Retina (tissue), 1 donor: ENCODE results near the gene TEF.
A peak's percentile ranks its signal among the peaks of the same experiment; 100 is the strongest.

Experiments
- DNase-seq: peaks from one replicate; pipeline ENCODE4 v3.0.0-alpha.2; 2016

The TEF gene

DNA sequence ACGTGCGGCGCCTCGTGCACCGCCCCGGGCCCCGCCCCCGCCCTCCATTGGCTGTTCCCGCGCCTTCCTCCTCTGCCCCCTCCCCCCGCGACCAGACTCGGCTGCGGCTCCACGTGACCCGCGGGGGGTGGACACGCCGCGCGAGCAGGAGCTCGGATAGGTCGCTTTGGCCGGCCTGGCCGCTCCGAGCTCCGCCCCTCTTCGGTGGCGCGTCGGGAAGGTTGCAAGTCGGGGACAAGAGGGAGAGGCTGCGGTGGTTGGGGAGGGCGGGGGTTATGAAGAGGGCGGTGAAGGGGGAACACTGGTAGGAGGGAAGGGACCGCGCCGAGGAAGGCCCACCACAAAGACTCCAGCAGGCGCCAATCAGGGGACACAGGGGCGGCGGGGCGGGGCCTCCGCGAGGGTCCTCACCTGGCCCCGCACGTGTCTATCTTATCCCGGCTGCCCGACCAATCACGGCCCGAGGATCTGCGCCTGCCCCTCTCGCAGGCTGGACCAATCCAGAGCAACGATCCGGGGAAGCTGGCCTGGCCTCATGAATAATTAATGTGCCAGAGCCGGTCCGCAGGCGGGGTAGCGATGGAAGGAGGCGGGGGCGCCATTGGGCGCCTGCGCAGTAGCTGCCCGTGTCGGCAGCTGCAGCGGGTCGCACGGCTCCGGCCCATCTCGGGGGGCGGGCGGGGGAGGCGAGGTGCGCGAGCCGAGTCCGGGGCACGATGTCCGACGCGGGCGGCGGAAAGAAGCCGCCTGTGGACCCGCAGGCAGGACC, at the start of gene TEF:
TSS of gene TEF (plus strand) at position 614 of the 769 bp plus-strand sequence. CDS start at position 717, 103 bp downstream.
- peak; percentile 97 for DNase-seq

- no peak for DNase-seq
Observed at GRCh38 chr22:41332217-41332939, 49.4 kb upstream of the TEF start.

DNA sequence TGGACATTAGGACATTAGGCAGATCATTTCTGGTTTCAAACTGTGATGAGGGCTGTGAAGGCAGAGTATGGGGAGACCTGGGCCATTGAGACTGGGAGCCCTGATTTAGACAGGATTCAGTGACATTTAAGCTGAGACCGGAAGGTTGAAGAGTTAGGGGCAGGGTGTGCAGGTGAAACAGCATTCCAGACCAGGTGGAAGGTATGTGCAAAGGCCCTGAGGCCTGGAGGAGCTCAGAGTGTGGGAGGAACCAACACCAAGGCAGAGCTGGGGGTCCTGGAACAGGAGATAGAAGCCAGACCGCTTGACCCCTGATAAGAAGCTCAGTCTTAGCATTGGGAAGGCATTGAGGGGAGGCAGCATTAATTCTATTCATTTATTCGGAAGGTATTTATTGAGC, 47.9 kb upstream of the TEF start:
- DNase-seq, result no peak

DNA sequence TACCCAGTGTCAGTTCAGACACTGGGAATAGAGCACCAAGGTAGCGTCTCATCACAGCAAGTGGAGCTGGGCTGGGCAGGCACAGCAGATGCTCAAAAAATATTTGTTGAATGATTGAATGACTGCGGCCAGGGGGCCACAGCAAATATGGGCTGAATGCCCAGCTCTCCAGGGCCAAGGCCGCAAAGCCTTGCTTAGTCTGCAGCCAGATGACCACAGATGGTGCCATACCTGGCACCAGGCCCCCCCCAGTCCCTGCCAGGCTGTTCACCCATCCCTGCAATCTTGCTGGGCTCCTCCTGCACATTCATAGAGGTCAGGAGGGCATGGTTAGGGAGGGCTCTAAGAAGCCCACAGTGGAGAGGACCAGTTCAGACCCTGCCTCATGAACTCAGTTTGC, 47.5 kb upstream of the TEF start:
- no peak for DNase-seq

DNA sequence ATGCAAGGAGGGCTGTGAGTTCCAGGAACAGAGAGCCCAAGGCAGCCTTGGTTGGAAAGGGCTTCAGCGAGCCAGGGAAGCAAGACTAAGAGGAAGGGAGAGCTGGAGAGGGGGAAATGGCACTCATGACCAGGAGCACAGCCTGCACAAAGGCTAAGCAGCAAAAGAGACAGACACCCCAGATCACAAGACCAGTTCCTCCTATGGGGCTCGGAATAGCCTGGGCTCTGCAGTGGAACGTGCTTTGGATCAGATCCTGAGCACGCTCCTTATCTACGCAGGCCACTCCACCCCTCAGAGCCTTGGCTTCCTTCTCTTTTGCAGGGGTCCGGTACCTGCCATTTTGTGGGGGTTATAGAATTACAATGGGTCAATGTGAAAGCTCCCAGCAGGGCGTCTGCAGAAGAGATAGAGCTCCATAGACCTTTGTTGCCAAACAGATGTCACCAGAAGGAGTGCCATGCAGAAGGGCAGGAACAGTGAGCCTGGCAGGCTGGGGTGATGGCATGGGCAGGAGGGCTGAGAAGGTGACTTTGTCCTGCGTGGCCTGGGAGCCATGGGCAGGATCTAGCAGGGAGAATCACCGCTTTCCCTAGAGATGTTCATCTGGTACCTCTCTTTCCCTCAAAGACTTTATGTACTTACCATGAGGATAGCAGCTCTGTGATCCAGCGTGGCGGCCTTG, 46.6 kb upstream of the TEF start:
- DNase-seq, result no peak

- no peak for DNase-seq
Observed at GRCh38 chr22:41338614-41339212, 43.0 kb upstream of the TEF start.

DNA sequence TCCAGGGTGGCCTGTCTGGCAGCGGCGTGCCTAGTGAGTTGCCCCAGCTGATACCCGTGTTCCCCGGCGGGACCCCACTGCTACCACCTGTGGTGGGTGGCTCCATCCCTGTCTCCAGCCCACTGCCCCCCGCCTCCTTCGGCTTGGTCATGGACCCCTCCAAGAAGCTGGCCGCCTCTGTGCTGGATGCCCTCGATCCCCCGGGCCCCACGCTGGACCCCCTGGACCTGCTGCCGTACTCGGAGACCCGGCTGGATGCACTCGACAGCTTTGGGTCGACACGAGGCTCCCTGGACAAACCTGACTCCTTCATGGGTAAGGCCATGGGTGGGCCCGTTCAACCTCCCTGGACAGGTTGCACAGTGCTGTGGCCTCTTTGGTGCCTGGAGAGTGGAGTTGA, 41.9 kb upstream of the TEF start:
- no peak for DNase-seq

- no peak for DNase-seq
Observed at GRCh38 chr22:41340357-41340756, 41.4 kb upstream of the TEF start.

DNA sequence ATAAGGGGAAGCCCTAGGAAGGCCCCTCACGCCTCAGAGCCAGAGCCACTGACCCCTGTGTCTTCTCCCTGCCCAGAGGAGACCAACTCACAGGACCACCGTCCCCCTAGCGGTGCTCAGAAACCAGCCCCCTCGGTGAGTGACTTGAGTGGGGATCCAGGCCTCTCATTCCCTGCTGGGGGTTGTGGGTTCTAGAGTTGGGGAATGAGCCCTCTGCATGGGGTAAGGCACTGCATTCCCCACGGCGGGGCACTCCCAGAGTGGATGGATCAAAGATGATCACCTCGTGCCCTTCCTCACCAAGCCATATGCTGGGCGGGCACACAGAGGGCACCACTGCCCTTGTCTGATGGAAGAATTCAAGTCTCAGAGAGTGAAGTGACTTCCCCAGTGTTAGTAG, 40.7 kb upstream of the TEF start:
- no peak for DNase-seq

DNA sequence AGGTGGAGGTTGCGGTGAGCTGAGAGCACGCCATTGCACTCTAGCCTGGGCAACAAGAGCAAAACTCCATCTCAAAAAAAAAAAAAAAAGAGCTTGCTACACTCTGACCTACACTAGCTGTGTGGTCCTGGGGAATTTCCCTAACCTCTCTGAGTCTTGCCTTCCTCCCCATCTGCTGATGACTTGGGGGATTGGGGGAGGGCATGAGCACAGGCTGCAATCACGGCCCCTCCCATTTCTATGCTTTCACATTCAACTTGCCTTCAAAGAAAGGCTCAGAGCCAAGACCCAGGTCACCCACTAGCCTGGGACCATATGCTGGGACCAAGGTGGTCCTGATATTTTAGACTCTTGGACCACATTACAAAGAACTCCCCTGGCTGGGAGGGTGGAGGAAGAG, 39.8 kb upstream of the TEF start:
- no peak for DNase-seq

GRCh38 chr22:41343300-41343699, 38.4 kb upstream of the TEF start:
- DNase-seq, result no peak

DNA sequence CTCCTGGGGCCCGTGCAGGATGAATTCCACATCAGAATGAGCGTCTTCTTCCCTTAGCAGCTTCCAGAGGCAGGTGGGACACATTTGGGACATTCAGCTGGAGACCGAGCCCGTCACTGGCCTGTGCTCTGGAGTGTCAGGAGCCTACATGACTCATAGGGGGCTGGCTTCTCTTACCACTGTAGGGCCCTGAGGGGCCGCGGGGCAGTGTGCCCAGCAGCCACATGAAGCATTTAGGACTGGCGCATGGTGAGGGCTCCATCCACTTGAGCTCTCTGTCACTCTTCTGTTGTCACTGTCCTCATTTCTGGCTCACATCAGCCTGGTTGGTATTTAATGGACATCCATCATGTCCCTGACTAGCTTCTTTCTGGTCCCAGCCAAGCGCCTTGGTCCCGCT, 38.0 kb upstream of the TEF start:
- no peak for DNase-seq

- DNase-seq, result no peak
Observed at GRCh38 chr22:41344189-41344788, 37.5 kb upstream of the TEF start.

DNA sequence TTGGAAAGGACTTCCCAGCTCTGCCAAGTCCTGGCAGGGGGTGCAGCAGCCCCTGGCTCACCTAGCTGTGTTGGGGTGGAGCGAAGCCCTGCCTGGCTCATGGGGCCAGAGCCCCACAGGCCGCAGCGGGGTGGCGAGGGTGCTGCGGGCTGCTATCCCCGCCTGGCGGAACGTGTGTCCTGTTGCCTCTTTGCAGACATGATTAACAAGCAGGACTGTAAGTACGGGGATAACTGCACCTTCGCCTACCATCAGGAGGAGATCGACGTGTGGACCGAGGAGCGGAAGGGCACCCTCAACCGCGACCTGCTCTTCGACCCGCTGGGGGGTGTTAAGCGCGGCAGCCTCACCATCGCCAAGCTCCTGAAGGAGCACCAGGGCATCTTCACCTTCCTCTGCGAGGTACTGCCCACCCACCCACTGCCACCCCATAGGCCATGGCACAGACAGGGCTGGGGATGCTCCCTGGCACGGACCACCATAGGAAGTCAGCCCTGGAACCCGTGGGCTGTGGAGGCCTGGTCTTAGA, 35.9 kb upstream of the TEF start:
- no peak for DNase-seq

- DNase-seq, result no peak
Observed at GRCh38 chr22:41347066-41347859, 34.5 kb upstream of the TEF start.

- no peak for DNase-seq
Observed at GRCh38 chr22:41348964-41349484, 32.7 kb upstream of the TEF start.

DNA sequence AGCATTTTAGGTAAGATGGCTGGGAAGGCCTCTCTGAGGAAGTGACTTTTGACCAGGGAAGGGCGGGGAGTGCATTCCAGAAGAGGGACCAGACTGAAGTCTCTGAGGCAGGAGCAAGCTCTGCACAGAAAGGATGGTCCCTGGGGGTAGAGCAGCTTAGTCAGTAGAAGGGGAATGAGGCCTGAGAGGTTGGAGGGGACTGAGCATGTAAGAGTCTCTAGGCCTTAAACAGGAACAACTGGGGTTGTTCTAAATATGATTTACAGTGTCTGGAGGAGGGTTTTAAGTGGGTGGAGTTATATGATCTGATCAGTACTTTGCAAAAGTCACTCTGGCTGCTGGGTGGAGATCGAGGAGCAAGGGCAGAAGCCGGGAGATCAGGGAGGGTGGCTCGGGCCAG, 31.7 kb upstream of the TEF start:
- DNase-seq, result no peak

DNA sequence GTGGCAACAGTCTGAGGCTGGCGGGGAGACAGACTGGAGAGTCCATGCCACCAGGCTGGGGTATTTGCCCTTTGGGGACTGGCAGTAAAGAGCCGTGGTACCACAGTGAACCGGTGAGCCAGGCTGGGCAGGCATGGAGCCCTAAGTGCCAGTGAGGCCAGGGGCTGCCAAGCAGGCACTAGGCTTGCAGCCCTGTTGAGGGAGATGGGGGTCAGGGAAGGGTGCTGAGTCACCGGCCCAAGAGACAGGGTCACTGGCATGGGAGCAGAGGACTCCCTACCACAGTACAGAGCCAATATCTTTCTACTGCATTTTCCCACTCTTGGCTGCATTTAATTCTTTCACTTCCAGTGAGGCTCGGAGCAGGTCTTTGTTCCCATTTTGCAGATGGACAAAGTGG, 30.7 kb upstream of the TEF start:
- DNase-seq, result no peak

DNA sequence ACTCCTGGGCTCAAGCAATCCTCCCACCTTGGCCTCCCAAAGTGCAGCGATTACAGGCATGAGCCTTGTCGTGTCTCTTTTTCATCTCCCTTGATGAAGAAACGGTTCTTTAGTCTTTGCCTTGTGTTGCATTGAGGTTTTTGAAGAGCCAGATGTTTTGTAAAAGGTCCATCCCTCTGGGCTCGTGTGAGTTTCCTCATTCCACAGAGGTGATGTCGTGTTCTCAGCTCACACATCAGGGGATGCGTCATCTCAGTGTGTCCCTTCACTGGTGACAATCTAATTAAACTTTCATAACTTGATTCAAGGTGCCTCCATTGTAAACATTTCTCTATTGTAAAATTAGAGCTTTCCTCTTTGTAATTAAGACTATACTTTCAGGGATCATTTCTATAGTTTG, 29.7 kb upstream of the TEF start:
- no peak for DNase-seq

DNA sequence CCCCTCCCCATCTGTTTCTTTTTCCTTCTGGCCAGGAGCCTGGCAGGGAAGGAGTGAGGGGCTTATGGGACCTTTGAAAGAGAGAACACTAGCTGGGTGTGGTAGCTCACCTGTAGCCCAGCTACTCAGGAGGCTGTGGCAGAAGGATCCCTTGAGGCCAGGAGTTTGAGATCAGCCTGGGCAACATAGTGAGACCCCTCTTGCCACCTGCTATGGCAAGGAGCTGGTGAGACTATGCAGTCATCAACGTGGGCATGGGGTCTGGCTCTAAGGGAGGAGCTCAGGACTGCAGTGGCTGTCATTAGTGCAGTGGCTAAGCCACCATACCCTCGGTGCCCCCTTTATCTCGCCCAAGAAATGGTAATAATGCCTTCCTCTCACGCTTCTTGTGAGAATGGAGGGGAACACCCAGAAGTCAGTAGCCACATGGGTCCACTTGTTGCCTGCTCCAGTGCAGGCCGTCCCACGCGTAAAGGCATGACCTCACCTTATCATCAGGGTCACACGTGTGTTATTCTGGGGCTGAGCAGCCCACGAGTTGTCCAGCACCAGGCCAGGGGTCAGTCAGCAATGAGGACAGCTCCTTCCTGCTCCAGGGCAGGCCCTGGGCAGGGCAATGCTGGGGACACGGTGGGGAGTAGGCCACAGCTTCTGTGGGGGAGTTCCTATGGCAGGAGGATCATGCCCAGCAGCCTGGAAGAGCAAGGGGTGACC, 27.7 kb upstream of the TEF start:
- no peak for DNase-seq

DNA sequence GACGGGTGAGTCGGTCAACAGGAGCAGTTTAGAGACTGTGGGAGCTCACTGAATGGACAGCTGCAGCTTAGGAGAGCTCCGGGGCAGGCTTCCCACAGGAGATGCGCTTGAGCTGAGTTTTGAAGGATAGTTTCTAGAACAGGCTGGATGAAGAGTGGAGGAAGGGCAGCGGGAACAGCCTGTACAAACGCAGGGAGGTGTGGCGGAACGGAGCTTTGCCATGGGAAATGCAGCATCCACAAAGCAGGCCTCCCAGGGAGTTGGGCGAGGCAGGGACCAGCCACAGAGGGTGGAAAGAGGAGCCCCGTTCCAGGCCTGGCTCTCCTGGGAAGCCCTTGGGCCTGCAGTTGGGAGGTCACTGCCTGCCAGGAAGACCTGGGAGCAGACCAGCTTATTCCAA, 26.8 kb upstream of the TEF start:
- DNase-seq, result no peak
